ENCODE data around the gene YY1AP1.
"Not testable (repeated sequence)": the region's sequence is repeated elsewhere in the genome, so short reads cannot be mapped to it uniquely, and the experiment has no call there.

Gene YY1AP1

DNA sequence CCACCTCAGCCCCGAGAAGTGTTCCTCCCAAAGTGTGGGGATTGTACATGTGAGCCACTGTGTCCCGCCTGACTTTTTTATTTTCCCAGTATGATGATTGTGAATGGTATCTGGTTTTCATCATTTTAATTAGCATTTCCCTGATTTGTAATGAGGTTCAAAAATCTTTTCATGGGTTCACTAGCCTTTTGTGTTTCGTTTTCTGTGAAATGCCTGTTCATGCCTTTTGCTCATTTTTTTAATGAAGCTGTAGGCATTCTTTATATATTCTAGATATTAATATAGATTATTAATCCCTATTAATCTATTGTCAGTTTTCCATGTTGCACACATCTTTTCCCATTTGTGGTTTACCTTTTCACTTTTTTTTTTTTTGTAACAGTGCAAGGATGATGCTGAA lies 20.8 kb upstream of the YY1AP1 start:
- Histone ChIP-seq H3K4me1 (no peaks in the 10 kb centered on the region), H3K27ac (no peak overlapping the region), H3K36me3 (ENCODE audit: control insufficient read depth, insufficient read depth, low read length) (no peaks in the 10 kb centered on the region), H2AFZ (no peak overlapping the region), H3K9me3 (ENCODE audit: control insufficient read depth, low read length) (no peaks in the 10 kb centered on the region), H3K27me3 (ENCODE audit: control insufficient read depth, insufficient read depth, low read length) (no peaks in the 10 kb centered on the region), H3K4me2 (ENCODE audit: low read length) (no peak overlapping the region), H3K9ac (no peak overlapping the region), H3K79me2 (peaks cover 4% of the 10 kb centered on the region), H3K4me3 (ENCODE audit: low read depth, low read length) (no peak overlapping the region)
- TF ChIP-seq, protein P1, sequence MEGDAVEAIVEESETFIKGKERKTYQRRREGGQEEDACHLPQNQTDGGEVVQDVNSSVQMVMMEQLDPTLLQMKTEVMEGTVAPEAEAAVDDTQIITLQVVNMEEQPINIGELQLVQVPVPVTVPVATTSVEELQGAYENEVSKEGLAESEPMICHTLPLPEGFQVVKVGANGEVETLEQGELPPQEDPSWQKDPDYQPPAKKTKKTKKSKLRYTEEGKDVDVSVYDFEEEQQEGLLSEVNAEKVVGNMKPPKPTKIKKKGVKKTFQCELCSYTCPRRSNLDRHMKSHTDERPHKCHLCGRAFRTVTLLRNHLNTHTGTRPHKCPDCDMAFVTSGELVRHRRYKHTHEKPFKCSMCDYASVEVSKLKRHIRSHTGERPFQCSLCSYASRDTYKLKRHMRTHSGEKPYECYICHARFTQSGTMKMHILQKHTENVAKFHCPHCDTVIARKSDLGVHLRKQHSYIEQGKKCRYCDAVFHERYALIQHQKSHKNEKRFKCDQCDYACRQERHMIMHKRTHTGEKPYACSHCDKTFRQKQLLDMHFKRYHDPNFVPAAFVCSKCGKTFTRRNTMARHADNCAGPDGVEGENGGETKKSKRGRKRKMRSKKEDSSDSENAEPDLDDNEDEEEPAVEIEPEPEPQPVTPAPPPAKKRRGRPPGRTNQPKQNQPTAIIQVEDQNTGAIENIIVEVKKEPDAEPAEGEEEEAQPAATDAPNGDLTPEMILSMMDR (IDR thresholded peaks at IDR 0.05), result no peak

DNA sequence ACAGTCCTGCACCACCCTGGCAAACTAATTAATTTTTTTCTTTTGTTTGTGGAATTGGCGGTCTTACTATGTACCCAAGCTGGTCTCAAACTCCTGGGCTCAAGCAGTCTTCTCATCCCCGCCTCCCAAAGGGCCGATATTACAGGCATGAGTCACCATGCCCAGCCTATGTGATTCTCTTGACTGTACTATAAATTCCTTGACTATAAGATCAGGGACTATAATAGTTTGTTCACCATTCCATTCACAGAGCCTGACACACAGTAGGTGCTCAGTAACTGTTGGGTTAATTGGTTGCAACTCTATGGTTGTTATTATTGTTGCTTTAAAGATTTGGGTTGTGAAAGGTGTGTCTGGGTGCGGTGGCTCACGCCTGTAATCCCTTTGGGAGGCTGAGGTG lies 17.6 kb upstream of the YY1AP1 start:
- H3K4me3 ChIP-seq (ENCODE audit: low read depth, low read length), result no peak overlapping the region
- H2AFZ ChIP-seq, result no peak overlapping the region
- no peaks in the 10 kb centered on the region for H3K27me3 ChIP-seq (ENCODE audit: control insufficient read depth, insufficient read depth, low read length)
- no peak overlapping the region for H3K27ac ChIP-seq
- H3K79me2 ChIP-seq, result peaks cover 4% of the 10 kb centered on the region
- H3K4me2 ChIP-seq (ENCODE audit: low read length), result no peak overlapping the region
- no peaks in the 10 kb centered on the region for H3K4me1 ChIP-seq
- no peaks in the 10 kb centered on the region for H3K36me3 ChIP-seq (ENCODE audit: control insufficient read depth, insufficient read depth, low read length)
- H3K9me3 ChIP-seq (ENCODE audit: control insufficient read depth, low read length), result no peaks in the 10 kb centered on the region
- TF ChIP-seq, protein P1 (IDR thresholded peaks at IDR 0.05), result no peak
- H3K9ac ChIP-seq, result no peak overlapping the region

DNA sequence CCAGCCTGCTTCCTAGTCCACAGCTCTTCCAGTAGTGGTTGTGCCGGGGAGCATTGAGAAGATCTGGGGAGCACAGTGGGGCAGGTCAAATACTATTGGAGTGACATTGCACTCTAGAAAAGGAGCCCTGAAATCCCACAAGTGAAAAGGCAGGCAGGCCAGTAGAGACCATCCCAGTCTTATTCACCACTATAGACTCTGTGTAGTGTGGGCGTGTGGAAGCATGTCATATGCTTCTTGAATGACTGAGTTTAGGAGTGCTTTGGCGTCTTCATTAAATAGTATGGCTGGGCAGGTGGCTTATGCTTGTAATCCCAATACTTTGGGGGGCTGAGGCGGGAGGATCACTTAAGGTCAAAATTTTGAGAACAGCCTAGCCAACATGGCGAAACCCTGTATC lies 15.8 kb upstream of the YY1AP1 start:
- H3K27ac ChIP-seq; H3K9ac ChIP-seq; H2AFZ ChIP-seq; H3K27me3 ChIP-seq (ENCODE audit: control insufficient read depth, insufficient read depth, low read length); H3K4me1 ChIP-seq; H3K4me2 ChIP-seq (ENCODE audit: low read length); H3K36me3 ChIP-seq (ENCODE audit: control insufficient read depth, insufficient read depth, low read length); H3K9me3 ChIP-seq (ENCODE audit: control insufficient read depth, low read length); H3K4me3 ChIP-seq (ENCODE audit: low read depth, low read length): not testable (repeated sequence)
- peaks cover 11% of the 10 kb centered on the region for H3K79me2 ChIP-seq

DNA sequence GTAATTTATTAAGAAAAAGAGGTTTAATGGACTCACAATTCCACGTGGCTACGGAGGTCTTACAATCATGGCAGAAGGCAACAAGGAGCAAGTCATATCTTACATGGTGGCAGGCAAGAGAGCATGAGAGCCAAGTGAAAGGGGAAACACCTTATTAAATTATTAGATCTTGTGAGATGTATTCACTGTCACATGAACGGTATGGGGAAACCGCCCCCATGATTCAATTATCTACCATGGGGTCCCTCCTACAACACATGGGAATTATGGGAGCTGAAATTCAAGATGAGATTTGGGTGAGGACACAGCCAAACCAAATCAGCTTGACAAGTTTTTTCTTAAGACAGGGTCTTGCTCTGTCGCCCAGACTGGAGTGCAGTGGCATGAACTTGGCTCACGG lies 14.6 kb upstream of the YY1AP1 start:
- Histone ChIP-seq H3K27me3 (ENCODE audit: control insufficient read depth, insufficient read depth, low read length) (no peaks in the 10 kb centered on the region), H3K9me3 (ENCODE audit: control insufficient read depth, low read length) (no peaks in the 10 kb centered on the region), H3K4me1 (no peaks in the 10 kb centered on the region), H3K36me3 (ENCODE audit: control insufficient read depth, insufficient read depth, low read length) (no peaks in the 10 kb centered on the region), H3K4me2 (ENCODE audit: low read length) (no peak overlapping the region), H3K79me2 (peaks cover 15% of the 10 kb centered on the region), H2AFZ (no peak overlapping the region), H3K4me3 (ENCODE audit: low read depth, low read length) (no peak overlapping the region), H3K9ac (no peak overlapping the region), H3K27ac (no peak overlapping the region)
- TF ChIP-seq, protein P1 (IDR thresholded peaks at IDR 0.05), result no peak

DNA sequence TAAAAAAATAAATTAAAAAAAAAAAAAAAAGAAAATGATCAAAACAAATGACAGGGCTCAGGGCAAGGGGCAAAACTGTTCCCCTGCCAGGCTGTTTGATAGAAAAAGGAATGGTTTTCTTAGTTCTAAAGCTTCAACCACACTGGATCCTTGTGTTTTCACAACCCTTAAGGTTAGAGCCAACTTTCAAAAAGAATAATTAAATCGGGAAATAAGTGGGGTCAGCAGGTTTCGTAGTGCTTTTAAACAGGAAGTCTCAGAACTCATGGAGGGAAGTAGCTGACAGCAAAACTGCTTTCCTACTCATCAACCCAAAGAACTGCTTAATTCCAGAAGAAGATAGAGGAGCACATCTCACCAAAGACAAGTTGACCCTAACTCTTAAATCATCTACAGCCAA lies 13.1 kb upstream of the YY1AP1 start:
- H3K27ac ChIP-seq; H3K36me3 ChIP-seq (ENCODE audit: control insufficient read depth, insufficient read depth, low read length): not testable (repeated sequence)

DNA sequence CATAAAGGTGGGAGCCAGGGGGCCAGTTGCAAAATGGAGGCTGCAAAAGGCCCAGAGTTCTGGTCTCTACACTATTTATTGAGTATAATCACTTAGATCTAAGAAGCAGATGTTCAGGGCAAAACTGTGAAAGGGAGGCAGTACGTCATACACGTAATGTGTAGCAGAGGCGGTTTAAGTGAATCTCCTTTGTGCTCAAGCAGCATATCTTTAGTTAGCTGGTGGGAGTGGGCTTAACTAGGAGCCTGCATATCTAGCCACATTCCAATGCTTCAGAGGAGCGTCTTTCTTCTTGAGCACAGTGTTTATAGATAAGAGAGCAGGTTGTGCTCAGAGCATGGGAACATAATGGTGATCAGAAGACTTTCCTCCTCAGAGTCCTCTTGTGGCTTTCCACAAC lies 10.5 kb upstream of the YY1AP1 start:
- H3K36me3 ChIP-seq (ENCODE audit: control insufficient read depth, insufficient read depth, low read length); H3K4me3 ChIP-seq (ENCODE audit: low read depth, low read length); H3K4me2 ChIP-seq (ENCODE audit: low read length); H3K9ac ChIP-seq; H3K27ac ChIP-seq; H3K9me3 ChIP-seq (ENCODE audit: control insufficient read depth, low read length); H2AFZ ChIP-seq; H3K27me3 ChIP-seq (ENCODE audit: control insufficient read depth, insufficient read depth, low read length); H3K4me1 ChIP-seq: not testable (repeated sequence)
- H3K79me2 ChIP-seq, result peaks cover 15% of the 10 kb centered on the region

More for the DNA sequence above, 13.1 kb upstream of the YY1AP1 start:
- not testable (repeated sequence) for H2AFZ ChIP-seq; H3K9me3 ChIP-seq (ENCODE audit: control insufficient read depth, low read length); H3K27me3 ChIP-seq (ENCODE audit: control insufficient read depth, insufficient read depth, low read length); H3K4me2 ChIP-seq (ENCODE audit: low read length); H3K4me3 ChIP-seq (ENCODE audit: low read depth, low read length); H3K4me1 ChIP-seq; H3K9ac ChIP-seq
- H3K79me2 ChIP-seq, result peaks cover 19% of the 10 kb centered on the region
